Activated T-cell treated with anti-CD3 and anti-CD28 coated beads, Interleukin-2, amount 50 U/mL, for 72 hours (primary cell): ENCODE data around the gene HAUS5. TPM values are rescaled to one million over a fixed set of nuclear protein-coding genes. Genes with fewer than 3 reads are reported as not detected.
"Not testable (repeated sequence)": the region's sequence is repeated elsewhere in the genome, so short reads cannot be mapped to it uniquely, and the experiment has no call there.

ENCODE experiments used
- ATAC-seq, 2 donors: fragments of 150-1000 bp; cut with Tn5 transposase; replicated peaks in 1 of 2; 2 replicates each; pipeline ENCODE4 v1.10.0; 2021; ENCODE audit warnings: moderate library complexity in 2 of 2, mild to moderate bottlenecking in 1 of 2
- DNase-seq, 2 donors: peaks; one replicate each; pipeline ENCODE4 v3.0.0; 2021 to 2022; ENCODE audit warnings: mixed read lengths in 1 of 2
- H3K27ac Mint-ChIP-seq: one replicate; pipeline ENCODE4 v1.8.0; 2022; ENCODE audit warnings: mild to moderate bottlenecking, moderate library complexity, mixed read lengths
- H3K27me3 Mint-ChIP-seq: one replicate; pipeline ENCODE4 v1.8.0; 2022; ENCODE audit warnings: low read depth, mixed read lengths
- H3K36me3 Mint-ChIP-seq, 2 donors: one replicate each; pipeline ENCODE4 v1.8.0; 2022; ENCODE audit warnings: mixed read lengths in 2 of 2, mild to moderate bottlenecking in 1 of 2; ENCODE audit not compliant: insufficient read depth in 2 of 2
- H3K4me1 Mint-ChIP-seq: one replicate; pipeline ENCODE4 v1.8.0; 2022; ENCODE audit warnings: low read depth, mixed read lengths
- H3K4me3 Mint-ChIP-seq, 2 donors: one replicate each; pipeline ENCODE4 v1.8.0; 2022; ENCODE audit warnings: mild to moderate bottlenecking in 2 of 2, mixed read lengths in 2 of 2, moderate library complexity in 2 of 2
- H3K9me3 Mint-ChIP-seq, 2 donors: one replicate each; pipeline ENCODE4 v1.8.0; 2022; ENCODE audit warnings: mixed read lengths in 2 of 2
- total RNA-seq, 2 donors: library from RNA; stranded (reverse); gene quantifications; one replicate each; pipeline ENCODE4 v1.2.3, GENCODE V29; 2022

The HAUS5 gene
- total RNA-seq, 2 donors from 2014 or later = 39.2 to 55.3 TPM

GRCh38 chr19:35590875-35591274 lies 21.7 kb upstream of the HAUS5 start:
- no peak for DNase-seq
- ATAC-seq = no peak
- H3K27me3 Mint-ChIP-seq = peaks cover 12% of the 10 kb centered on the region
- no peaks in the 10 kb centered on the region for H3K36me3 Mint-ChIP-seq
- no peaks in the 10 kb centered on the region for H3K9me3 Mint-ChIP-seq
- H3K4me3 Mint-ChIP-seq = no peak overlapping the region
- H3K27ac Mint-ChIP-seq = no peak overlapping the region
- no peaks in the 10 kb centered on the region for H3K4me1 Mint-ChIP-seq

GRCh38 chr19:35592226-35592625 lies 20.3 kb upstream of the HAUS5 start:
- Mint-ChIP-seq H3K36me3 (no peaks in the 10 kb centered on the region), H3K27ac (no peak overlapping the region), H3K4me3 (no peak overlapping the region), H3K9me3 (no peaks in the 10 kb centered on the region), H3K27me3 (peaks cover 5% of the 10 kb centered on the region), H3K4me1 (peaks cover 8% of the 10 kb centered on the region)
- no peak for DNase-seq
- no peak for ATAC-seq

- peaks cover 11% of the 10 kb centered on the region for H3K27me3 Mint-ChIP-seq
- H3K9me3 Mint-ChIP-seq, ATAC-seq, H3K4me1 Mint-ChIP-seq, H3K36me3 Mint-ChIP-seq, H3K27ac Mint-ChIP-seq, DNase-seq, H3K4me3 Mint-ChIP-seq: not testable (repeated sequence)
Observed at GRCh38 chr19:35595026-35595425, 17.5 kb upstream of the HAUS5 start.

GRCh38 chr19:35595928-35596327 lies 16.6 kb upstream of the HAUS5 start:
- Mint-ChIP-seq H3K9me3 (no peaks in the 10 kb centered on the region), H3K4me3 (no peak overlapping the region), H3K27me3 (peaks cover 11% of the 10 kb centered on the region), H3K27ac (no peak overlapping the region), H3K36me3 (no peaks in the 10 kb centered on the region), H3K4me1 (peaks cover 8% of the 10 kb centered on the region)
- no peak for ATAC-seq
- DNase-seq = no peak

DNA sequence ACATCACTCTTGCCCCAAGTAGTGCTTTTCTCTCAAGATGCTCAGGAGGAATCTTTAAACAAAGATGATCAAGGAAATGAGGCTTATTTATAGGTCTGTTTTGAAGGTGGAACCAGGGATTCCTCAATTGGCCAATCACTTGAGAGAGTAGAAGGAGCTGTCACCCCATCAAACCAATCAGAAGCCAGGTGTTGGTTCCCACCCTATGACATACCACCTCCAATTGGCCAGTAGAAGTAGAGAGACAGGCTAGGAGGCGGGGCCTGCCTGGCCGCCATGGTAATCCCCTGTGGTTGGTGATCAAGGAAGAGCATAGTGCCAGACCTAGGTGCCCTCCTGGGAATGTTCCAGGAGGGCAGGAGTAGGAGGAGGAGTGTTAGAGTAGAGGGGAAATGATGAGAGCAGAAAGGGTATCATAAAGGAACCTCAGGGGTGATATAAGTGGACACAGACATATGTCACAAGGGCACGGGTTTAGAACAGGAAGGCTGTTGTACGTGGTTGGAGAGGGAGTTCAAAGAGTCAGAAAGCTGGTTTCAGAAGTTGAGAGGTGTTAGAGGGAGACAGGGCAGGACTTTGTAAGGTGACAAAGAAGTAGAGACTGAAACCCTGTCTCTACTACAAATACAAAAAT lies 16.1 kb upstream of the HAUS5 start:
- Mint-ChIP-seq H3K4me3 (peak overlapping the region; percentile 33 to 37), H3K36me3 (no peaks in the 10 kb centered on the region), H3K27ac (no peak overlapping the region), H3K9me3 (no peaks in the 10 kb centered on the region), H3K27me3 (peaks cover 11% of the 10 kb centered on the region), H3K4me1 (peaks cover 8% of the 10 kb centered on the region)
- peak; percentile 77 to 96 for ATAC-seq
- DNase-seq = peak; percentile 26 to 45

DNA sequence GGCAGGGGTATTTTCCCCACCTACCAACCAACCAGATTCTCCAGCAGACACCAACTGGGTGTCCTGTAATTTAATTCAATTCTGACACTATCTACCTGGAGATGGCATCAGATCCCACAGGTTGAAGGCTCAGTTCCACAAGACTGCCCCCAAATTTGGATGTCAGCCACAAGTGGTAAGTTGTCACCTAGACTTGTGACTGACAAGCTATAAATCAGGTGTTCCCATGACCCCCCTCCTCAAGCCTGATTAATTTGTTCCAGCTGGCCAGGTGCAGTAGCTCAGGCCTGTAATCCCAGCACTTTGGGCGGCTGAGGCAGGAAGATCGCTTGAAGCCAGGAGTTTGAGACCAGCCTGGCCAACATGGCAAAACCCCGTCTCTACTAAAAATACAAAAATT lies 10.6 kb upstream of the HAUS5 start:
- no peak for ATAC-seq
- Mint-ChIP-seq H3K9me3 (no peaks in the 10 kb centered on the region), H3K27me3 (peaks cover 6% of the 10 kb centered on the region), H3K4me3 (no peak overlapping the region), H3K36me3 (no peaks in the 10 kb centered on the region), H3K27ac (no peak overlapping the region), H3K4me1 (no peaks in the 10 kb centered on the region)
- DNase-seq = no peak

- H3K4me1 Mint-ChIP-seq, DNase-seq, H3K4me3 Mint-ChIP-seq, H3K27me3 Mint-ChIP-seq, ATAC-seq, H3K9me3 Mint-ChIP-seq, H3K27ac Mint-ChIP-seq: not testable (repeated sequence)
- peaks cover 10 to 11% of the 10 kb centered on the region in 2 donors for H3K36me3 Mint-ChIP-seq
Observed at GRCh38 chr19:35604436-35604835, 8.1 kb upstream of the HAUS5 start.

- not testable (repeated sequence) for H3K27me3 Mint-ChIP-seq, DNase-seq, ATAC-seq, H3K4me3 Mint-ChIP-seq, H3K9me3 Mint-ChIP-seq, H3K27ac Mint-ChIP-seq
- peaks cover 16% of the 10 kb centered on the region for H3K4me1 Mint-ChIP-seq
- H3K36me3 Mint-ChIP-seq = peaks cover 10 to 11% of the 10 kb centered on the region in 2 donors
Observed at GRCh38 chr19:35607170-35607569, 5.4 kb upstream of the HAUS5 start.

DNA sequence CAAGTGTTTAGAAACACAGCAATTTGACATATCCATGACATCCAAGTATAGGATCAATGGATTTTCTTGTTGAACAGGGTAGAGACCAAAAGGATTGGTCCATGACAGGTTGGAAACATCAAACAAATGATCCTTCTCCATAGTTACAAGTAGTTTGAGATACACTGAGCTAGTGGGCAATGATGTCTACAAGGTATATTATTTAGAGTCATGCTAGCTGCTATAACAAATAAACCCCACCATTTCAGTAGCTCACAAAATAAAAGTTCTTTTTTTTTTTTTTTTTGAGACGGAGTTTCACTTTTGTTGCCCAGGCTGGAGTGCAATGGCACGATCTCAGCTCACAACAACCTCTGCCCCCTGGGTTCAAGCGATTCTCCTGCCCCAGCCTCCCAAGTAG lies 4.9 kb upstream of the HAUS5 start:
- Mint-ChIP-seq H3K36me3 (peaks cover 10 to 11% of the 10 kb centered on the region in 2 donors), H3K4me1 (peaks cover 18% of the 10 kb centered on the region), H3K9me3 (peaks cover 7 to 8% of the 10 kb centered on the region in 2 donors), H3K27ac (no peak overlapping the region), H3K27me3 (no peaks in the 10 kb centered on the region), H3K4me3 (no peak overlapping the region)
- ATAC-seq (no peak), DNase-seq (no peak)

GRCh38 chr19:35608251-35608650 lies 4.3 kb upstream of the HAUS5 start:
- DNase-seq = no peak
- peak overlapping the region in 1 of 2 donors; percentile 15 for H3K4me3 Mint-ChIP-seq

DNA sequence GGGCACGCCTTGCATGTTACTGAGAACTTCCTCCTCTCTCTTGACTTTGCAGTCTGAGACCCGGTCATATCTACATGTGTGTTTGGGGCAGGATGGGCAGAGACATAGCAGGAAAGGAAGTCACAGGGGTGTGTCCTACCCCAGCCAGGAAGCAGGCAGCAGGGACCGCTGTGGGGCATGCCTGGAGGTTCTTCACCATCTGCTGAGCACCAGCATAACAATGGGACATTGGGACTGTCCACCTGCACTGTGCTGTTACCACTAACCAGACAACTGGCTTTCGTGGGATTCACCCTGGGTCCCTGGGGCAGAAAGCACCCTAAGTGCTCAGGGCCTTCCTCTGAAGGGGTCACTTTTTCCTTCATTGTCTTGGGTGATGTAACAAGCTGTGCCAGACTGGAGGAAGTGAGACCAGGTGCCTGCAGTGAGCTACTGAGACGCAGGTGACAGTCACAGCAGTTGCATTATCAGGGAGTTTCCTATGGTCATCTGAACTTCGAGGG lies 2.6 kb upstream of the HAUS5 start:
- ATAC-seq (peak in 1 of 2 donors; percentile 43), DNase-seq (peak in 1 of 2 donors; percentile 49)
- Mint-ChIP-seq H3K36me3 (peaks cover 11 to 16% of the 10 kb centered on the region in 2 donors), H3K4me3 (peak overlapping the region; percentile 4 to 31), H3K9me3 (peaks cover 7 to 8% of the 10 kb centered on the region in 2 donors), H3K27me3 (no peaks in the 10 kb centered on the region), H3K4me1 (peaks cover 27% of the 10 kb centered on the region), H3K27ac (peak overlapping the region; percentile 3)

More at GRCh38 chr19:35608251-35608650, 4.3 kb upstream of the HAUS5 start:
- peaks cover 20% of the 10 kb centered on the region for H3K4me1 Mint-ChIP-seq
- H3K27ac Mint-ChIP-seq = peak overlapping the region; percentile 56
- H3K36me3 Mint-ChIP-seq = peaks cover 10 to 11% of the 10 kb centered on the region in 2 donors
- no peak for ATAC-seq
- H3K9me3 Mint-ChIP-seq = peaks cover 7 to 8% of the 10 kb centered on the region in 2 donors
- H3K27me3 Mint-ChIP-seq = no peaks in the 10 kb centered on the region

- DNase-seq (no peak), ATAC-seq (no peak)
- peaks cover 7 to 8% of the 10 kb centered on the region in 2 donors for H3K9me3 Mint-ChIP-seq
- H3K36me3 Mint-ChIP-seq = peaks cover 11 to 21% of the 10 kb centered on the region in 2 donors
- H3K4me1 Mint-ChIP-seq = peaks cover 27% of the 10 kb centered on the region
- peak overlapping the region; percentile 87 to 91 for H3K4me3 Mint-ChIP-seq
- no peaks in the 10 kb centered on the region for H3K27me3 Mint-ChIP-seq
- H3K27ac Mint-ChIP-seq = peak overlapping the region; percentile 45
Observed at GRCh38 chr19:35612224-35612558, 344 bp upstream of the HAUS5 start.

- H3K27ac Mint-ChIP-seq = peak overlapping the region; percentile 72
Observed at GRCh38 chr19:35613574-35613973, 1.0 kb downstream of the HAUS5 start.

DNA sequence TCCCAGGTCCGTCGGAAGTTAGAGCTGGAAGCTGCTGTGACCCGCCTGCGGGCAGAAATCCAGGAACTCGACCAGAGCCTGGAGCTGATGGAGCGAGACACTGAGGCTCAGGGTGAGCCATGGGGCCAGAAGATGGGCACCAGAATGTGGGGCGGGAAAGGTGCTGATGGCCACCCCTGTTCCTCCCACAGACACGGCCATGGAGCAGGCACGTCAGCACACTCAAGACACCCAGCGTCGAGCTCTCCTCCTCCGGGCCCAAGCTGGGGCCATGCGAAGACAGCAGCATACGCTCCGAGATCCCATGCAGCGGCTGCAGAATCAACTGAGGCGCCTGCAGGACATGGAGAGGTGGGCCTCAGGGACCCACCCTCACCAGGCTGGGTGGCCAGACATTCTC lies 2.5 kb downstream of the HAUS5 start:
- ATAC-seq = no peak
- Mint-ChIP-seq H3K9me3 (no peaks in the 10 kb centered on the region), H3K4me3 (no peak overlapping the region), H3K4me1 (peaks cover 21% of the 10 kb centered on the region), H3K27ac (no peak overlapping the region), H3K27me3 (no peaks in the 10 kb centered on the region), H3K36me3 (peaks cover 1 to 11% of the 10 kb centered on the region in 2 donors)
- DNase-seq = no peak

More at GRCh38 chr19:35613574-35613973, 1.0 kb downstream of the HAUS5 start:
- Mint-ChIP-seq H3K9me3 (peaks cover 2 to 3% of the 10 kb centered on the region in 2 donors), H3K4me1 (peaks cover 27% of the 10 kb centered on the region), H3K4me3 (peak overlapping the region; percentile 87 to 91), H3K36me3 (peaks cover 4 to 13% of the 10 kb centered on the region in 2 donors), H3K27me3 (no peaks in the 10 kb centered on the region)
- DNase-seq (no peak), ATAC-seq (no peak)
